ENCODE results near the gene HIC2.
"Not testable (repeated sequence)": the region's sequence is repeated elsewhere in the genome, so short reads cannot be mapped to it uniquely, and the experiment has no call there.

Gene HIC2

GRCh38 chr22:21434378-21435233 lies 17.4 kb downstream of the HIC2 start:
- not testable (repeated sequence) for DNase-seq (ENCODE audit: low read depth in 2 of 2)

GRCh38 chr22:21435998-21436810 lies 19.0 kb downstream of the HIC2 start:
- DNase-seq (ENCODE audit: low read depth in 2 of 2): not testable (repeated sequence)

GRCh38 chr22:21438013-21438412 lies 20.8 kb downstream of the HIC2 start:
- not testable (repeated sequence) for DNase-seq (ENCODE audit: low read depth in 2 of 2)

GRCh38 chr22:21440018-21440636 lies 23.0 kb downstream of the HIC2 start:
- DNase-seq (ENCODE audit: low read depth in 2 of 2): not testable (repeated sequence)

- DNase-seq (ENCODE audit: low read depth in 2 of 2): not testable (repeated sequence)
Observed at GRCh38 chr22:21440676-21441075, 23.5 kb downstream of the HIC2 start.

- DNase-seq (ENCODE audit: low read depth in 2 of 2): not testable (repeated sequence)
Observed at GRCh38 chr22:21441170-21441569, 24.0 kb downstream of the HIC2 start.

- DNase-seq (ENCODE audit: low read depth in 2 of 2): not testable (repeated sequence)
Observed at GRCh38 chr22:21442123-21442522, 25.0 kb downstream of the HIC2 start.

- DNase-seq (ENCODE audit: low read depth in 2 of 2): not testable (repeated sequence)
Observed at GRCh38 chr22:21442646-21443045, 25.5 kb downstream of the HIC2 start.

- DNase-seq (ENCODE audit: low read depth in 2 of 2): no peak
Observed at GRCh38 chr22:21443057-21443734, 26.0 kb downstream of the HIC2 start.

GRCh38 chr22:21443735-21444421 lies 26.7 kb downstream of the HIC2 start:
- DNase-seq (ENCODE audit: low read depth in 2 of 2): no peak

- DNase-seq (ENCODE audit: low read depth in 2 of 2): no peak
Observed at GRCh38 chr22:21444701-21445436, 27.7 kb downstream of the HIC2 start.

- no peak for DNase-seq (ENCODE audit: low read depth in 2 of 2)
Observed at GRCh38 chr22:21445437-21446127, 28.4 kb downstream of the HIC2 start.

GRCh38 chr22:21446128-21446826 lies 29.1 kb downstream of the HIC2 start:
- no peak for DNase-seq (ENCODE audit: low read depth in 2 of 2)

- DNase-seq (ENCODE audit: low read depth in 2 of 2): no peak
Observed at GRCh38 chr22:21446827-21447690, 29.9 kb downstream of the HIC2 start.

- DNase-seq (ENCODE audit: low read depth in 2 of 2): no peak
Observed at GRCh38 chr22:21447694-21448402, 30.7 kb downstream of the HIC2 start.

GRCh38 chr22:21448627-21449416 lies 31.7 kb downstream of the HIC2 start:
- no peak for DNase-seq (ENCODE audit: low read depth in 2 of 2)

All from stimulated activated CD4-positive, alpha-beta T cell treated with anti-CD3 and anti-CD28 coated beads, Interleukin-4, amount 100 ng/mL, for 48 hours (primary cell).